ENCODE data around the gene CHD6. TPM values are rescaled to one million over a fixed set of nuclear protein-coding genes. Genes with fewer than 3 reads are reported as not detected.

Gene CHD6
- total and polyA plus RNA-seq, 2 experiments from 2014 or later = 41.0 to 158 TPM

DNA sequence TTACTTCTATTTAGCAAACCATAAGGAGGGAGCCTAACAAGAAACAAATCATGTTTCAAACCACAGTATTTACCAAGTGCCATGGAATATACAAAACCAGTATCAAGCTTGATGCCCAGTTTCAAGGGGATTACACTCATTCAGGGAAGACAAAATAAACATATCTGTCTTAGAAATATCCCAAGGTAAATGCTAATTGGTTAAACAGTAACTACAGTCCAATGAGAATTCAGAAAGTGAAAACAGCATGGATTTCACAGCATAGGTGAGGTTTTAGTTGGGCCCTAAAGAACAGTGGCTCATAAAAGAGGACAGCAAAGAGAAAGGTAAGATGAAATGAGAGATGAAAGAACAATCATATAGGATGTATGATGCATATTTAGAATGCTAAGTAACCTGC, 110.3 kb downstream of the CHD6 start:
- H3K4me1 ChIP-seq (ENCODE audit: insufficient read depth) = peaks cover 22% of the 10 kb centered on the region; the same call in 1 of the 2 replicates
- no peaks in the 10 kb centered on the region for H3F3A ChIP-seq (replicated peaks; ENCODE audit: low read depth)
- Mint-ChIP-seq H3K9me3 (no peaks in the 10 kb centered on the region), H3K4me1 (peaks cover 31% of the 10 kb centered on the region), H3K27ac (no peak overlapping the region), H3K36me3 (ENCODE audit: low read depth) (peaks cover 28% of the 10 kb centered on the region), H3K27me3 (ENCODE audit: insufficient read depth, low read depth, poor library complexity) (no peaks in the 10 kb centered on the region), H3K4me3 (no peak overlapping the region)
- TF ChIP-seq CREB1 (CRISPR knock-in tag; IDR thresholded peaks at IDR 0.05; ENCODE audit: low read depth) = no peak
- no peak for TF ChIP-seq JUNB (IDR thresholded peaks at IDR 0.05; ENCODE audit: unreplicated experiment)
- TF ChIP-seq EZH2 (IDR thresholded peaks at IDR 0.05; ENCODE audit: low read depth, unreplicated experiment) = no peak
- no peak for TF ChIP-seq ETS1 (IDR thresholded peaks at IDR 0.05)
- TF ChIP-seq POLR2AphosphoS5 (IDR thresholded peaks at IDR 0.05; ENCODE audit: low read depth) = no peak
- TF ChIP-seq, protein P1, sequence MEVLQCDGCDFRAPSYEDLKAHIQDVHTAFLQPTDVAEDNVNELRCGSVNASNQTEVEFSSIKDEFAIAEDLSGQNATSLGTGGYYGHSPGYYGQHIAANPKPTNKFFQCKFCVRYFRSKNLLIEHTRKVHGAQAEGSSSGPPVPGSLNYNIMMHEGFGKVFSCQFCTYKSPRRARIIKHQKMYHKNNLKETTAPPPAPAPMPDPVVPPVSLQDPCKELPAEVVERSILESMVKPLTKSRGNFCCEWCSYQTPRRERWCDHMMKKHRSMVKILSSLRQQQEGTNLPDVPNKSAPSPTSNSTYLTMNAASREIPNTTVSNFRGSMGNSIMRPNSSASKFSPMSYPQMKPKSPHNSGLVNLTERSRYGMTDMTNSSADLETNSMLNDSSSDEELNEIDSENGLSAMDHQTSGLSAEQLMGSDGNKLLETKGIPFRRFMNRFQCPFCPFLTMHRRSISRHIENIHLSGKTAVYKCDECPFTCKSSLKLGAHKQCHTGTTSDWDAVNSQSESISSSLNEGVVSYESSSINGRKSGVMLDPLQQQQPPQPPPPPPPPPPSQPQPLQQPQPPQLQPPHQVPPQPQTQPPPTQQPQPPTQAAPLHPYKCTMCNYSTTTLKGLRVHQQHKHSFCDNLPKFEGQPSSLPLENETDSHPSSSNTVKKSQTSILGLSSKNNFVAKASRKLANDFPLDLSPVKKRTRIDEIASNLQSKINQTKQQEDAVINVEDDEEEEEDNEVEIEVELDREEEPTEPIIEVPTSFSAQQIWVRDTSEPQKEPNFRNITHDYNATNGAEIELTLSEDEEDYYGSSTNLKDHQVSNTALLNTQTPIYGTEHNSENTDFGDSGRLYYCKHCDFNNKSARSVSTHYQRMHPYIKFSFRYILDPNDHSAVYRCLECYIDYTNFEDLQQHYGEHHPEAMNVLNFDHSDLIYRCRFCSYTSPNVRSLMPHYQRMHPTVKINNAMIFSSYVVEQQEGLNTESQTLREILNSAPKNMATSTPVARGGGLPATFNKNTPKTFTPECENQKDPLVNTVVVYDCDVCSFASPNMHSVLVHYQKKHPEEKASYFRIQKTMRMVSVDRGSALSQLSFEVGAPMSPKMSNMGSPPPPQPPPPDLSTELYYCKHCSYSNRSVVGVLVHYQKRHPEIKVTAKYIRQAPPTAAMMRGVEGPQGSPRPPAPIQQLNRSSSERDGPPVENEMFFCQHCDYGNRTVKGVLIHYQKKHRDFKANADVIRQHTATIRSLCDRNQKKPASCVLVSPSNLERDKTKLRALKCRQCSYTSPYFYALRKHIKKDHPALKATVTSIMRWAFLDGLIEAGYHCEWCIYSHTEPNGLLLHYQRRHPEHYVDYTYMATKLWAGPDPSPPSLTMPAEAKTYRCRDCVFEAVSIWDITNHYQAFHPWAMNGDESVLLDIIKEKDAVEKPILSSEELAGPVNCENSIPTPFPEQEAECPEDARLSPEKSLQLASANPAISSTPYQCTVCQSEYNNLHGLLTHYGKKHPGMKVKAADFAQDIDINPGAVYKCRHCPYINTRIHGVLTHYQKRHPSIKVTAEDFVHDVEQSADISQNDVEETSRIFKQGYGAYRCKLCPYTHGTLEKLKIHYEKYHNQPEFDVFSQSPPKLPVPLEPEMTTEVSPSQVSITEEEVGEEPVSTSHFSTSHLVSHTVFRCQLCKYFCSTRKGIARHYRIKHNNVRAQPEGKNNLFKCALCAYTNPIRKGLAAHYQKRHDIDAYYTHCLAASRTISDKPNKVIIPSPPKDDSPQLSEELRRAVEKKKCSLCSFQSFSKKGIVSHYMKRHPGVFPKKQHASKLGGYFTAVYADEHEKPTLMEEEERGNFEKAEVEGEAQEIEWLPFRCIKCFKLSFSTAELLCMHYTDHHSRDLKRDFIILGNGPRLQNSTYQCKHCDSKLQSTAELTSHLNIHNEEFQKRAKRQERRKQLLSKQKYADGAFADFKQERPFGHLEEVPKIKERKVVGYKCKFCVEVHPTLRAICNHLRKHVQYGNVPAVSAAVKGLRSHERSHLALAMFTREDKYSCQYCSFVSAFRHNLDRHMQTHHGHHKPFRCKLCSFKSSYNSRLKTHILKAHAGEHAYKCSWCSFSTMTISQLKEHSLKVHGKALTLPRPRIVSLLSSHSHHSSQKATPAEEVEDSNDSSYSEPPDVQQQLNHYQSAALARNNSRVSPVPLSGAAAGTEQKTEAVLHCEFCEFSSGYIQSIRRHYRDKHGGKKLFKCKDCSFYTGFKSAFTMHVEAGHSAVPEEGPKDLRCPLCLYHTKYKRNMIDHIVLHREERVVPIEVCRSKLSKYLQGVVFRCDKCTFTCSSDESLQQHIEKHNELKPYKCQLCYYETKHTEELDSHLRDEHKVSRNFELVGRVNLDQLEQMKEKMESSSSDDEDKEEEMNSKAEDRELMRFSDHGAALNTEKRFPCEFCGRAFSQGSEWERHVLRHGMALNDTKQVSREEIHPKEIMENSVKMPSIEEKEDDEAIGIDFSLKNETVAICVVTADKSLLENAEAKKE (CRISPR knock-in tag; IDR thresholded peaks at IDR 0.05) = no peak
- no peak for TF ChIP-seq STAT1 (IDR thresholded peaks at IDR 0.05; ENCODE audit: unreplicated experiment)
- no peak for TF ChIP-seq ZNF331 (CRISPR knock-in tag; IDR thresholded peaks at IDR 0.05; ENCODE audit: low read depth)
- TF ChIP-seq, protein P2, sequence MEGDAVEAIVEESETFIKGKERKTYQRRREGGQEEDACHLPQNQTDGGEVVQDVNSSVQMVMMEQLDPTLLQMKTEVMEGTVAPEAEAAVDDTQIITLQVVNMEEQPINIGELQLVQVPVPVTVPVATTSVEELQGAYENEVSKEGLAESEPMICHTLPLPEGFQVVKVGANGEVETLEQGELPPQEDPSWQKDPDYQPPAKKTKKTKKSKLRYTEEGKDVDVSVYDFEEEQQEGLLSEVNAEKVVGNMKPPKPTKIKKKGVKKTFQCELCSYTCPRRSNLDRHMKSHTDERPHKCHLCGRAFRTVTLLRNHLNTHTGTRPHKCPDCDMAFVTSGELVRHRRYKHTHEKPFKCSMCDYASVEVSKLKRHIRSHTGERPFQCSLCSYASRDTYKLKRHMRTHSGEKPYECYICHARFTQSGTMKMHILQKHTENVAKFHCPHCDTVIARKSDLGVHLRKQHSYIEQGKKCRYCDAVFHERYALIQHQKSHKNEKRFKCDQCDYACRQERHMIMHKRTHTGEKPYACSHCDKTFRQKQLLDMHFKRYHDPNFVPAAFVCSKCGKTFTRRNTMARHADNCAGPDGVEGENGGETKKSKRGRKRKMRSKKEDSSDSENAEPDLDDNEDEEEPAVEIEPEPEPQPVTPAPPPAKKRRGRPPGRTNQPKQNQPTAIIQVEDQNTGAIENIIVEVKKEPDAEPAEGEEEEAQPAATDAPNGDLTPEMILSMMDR (conservative IDR thresholded peaks at IDR 0.05; ENCODE audit: low read depth in 2 of 2) = no peak
- TF ChIP-seq EZH2phosphoT487 (IDR thresholded peaks at IDR 0.05; ENCODE audit: unreplicated experiment) = no peak
- no peak for TF ChIP-seq REST (IDR thresholded peaks at IDR 0.05; ENCODE audit: unreplicated experiment)
- TF ChIP-seq NANOG (IDR thresholded peaks at IDR 0.05; ENCODE audit: borderline replicate concordance) = no peak
- TF ChIP-seq ZNF114 (CRISPR knock-in tag; IDR thresholded peaks at IDR 0.05) = no peak
- no peak for ATAC-seq
- no peaks in the 10 kb centered on the region for H3K9me2 ChIP-seq (ENCODE audit: insufficient read depth)
- H3K79me2 ChIP-seq (replicated peaks; ENCODE audit: insufficient read depth) = peaks cover 22% of the 10 kb centered on the region
- DNase-seq (ENCODE audit: low spot score) = no peak
- H3K36me3 ChIP-seq (ENCODE audit: insufficient read depth) = 0 out of 2 replicates have a peak, but pooled peaks cover 2% of the 10 kb centered on the region
- H2AFZ ChIP-seq = no peak overlapping the region
- H3K4me3 ChIP-seq = no peak overlapping the region
- H3K27ac ChIP-seq (ENCODE audit: low read depth) = no peak overlapping the region
- H3K27me3 ChIP-seq (ENCODE audit: insufficient read depth) = no peaks in the 10 kb centered on the region
- peaks cover 23% of the 10 kb centered on the region; the same call in 1 of the 2 replicates for H4K20me1 ChIP-seq (replicated peaks; ENCODE audit: insufficient read depth)
- H3K4me2 ChIP-seq = no peak overlapping the region
